ENCODE measurements around the gene MXI1.

The MXI1 gene

DNA sequence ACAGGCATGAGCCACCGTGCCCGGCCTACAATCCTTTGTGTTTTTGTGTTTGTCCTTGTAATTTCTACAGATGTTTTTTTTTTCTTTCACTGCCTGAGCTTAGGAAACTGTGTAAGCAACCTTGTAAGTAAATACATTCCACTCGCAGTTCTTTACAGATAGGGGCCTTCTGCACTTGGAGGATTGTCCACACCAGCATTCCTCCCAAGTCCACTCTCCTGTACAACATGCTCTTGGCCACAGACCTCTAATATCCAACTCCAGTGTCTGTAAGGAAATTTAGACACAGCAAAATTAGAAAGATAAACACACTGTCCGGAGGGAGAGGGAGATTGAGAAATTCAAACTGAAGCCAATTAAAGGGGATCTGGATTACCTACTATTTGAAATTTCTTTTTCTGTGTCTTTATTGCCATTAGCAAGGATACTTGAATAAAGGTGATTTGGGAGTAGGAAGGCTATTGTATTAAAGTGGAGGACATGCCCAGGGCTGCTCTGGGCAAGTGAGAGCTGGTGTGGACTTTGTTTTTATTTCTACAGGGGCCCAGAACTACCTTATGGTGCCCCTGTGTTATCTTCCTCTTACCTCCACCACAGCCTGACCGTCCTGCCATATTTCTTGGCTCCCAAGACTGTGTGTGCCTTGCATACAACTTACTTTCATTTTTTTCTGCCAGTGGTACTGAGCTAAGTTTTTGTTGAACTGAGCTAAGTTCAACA is 9.7 kb downstream of the MXI1 start:
- DNase-seq, result no peak

DNA sequence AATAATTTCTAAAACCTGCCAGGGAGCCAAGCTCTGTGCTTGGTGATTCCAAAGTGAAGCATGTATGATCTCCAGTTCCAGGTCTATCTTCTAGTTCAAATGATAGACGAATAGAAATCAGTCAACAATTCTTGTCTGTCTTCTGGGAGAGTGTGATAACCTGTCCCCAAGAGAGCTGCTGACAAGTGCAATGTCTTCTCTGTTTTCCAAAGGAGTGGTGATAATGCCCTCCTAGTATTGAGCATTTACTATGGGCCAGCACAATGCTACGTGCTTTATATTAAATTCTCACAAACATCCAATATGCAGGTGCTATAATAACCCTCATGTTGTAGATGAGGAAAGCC is 10.2 kb downstream of the MXI1 start:
- DNase-seq, result no peak

DNA sequence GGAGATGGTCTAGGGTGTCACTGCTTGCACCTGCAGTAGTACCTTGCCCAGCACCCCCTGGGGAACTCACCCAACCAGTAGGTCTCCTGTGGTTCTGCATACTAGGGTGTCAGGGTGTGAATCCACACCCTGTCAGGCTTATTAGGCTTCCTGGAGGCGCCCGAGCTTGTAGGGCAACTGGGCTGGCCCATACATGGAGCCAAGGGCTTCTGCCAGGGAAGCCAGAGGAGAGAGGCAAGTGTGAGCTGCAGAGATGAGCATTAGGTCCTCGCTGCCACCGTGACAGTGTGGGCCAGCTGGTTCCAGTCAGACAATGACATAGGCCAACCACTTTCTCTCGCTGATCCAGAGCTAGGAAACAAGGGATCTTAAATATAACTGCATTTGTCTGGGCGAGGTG is 11.2 kb downstream of the MXI1 start:
- DNase-seq, result no peak

DNA sequence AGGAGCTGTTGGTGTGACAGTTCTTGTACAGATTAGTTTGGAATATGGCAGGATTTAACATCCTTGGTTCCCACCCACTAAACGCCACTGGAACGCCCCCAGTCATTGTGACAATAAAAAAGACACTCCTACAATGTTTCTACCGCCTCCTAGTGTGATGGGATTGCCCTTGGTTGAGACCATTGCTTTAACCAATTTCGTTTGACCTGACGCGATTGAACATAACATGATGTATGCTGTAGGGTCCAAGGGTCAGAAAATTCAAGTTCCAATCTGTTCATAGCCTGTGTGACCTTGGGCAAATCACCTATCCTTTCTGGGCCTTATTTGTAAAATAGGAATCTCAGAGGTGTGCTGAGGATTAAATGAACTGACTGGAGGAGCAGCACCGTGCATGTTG is 12.5 kb downstream of the MXI1 start:
- no peak for DNase-seq

DNA sequence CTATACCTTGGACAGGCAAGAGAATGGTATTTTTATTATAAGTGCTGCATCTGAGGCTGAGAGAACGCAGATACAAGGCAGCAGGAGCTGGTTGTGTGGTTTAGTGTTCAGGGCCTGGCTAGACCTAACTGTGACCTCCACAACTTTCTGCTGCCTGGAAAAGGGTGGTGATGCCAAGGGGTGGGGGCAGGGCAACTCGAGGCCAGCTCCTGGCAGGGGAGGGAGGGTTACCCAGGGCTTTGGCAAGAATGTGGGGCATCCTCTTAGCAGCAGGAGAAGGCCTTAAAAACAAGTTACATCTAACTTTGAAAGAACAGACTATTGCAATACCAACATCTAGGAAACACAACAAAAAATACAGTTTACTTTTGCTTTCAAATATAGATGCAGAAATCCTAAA is 13.0 kb downstream of the MXI1 start:
- no peak for DNase-seq

DNA sequence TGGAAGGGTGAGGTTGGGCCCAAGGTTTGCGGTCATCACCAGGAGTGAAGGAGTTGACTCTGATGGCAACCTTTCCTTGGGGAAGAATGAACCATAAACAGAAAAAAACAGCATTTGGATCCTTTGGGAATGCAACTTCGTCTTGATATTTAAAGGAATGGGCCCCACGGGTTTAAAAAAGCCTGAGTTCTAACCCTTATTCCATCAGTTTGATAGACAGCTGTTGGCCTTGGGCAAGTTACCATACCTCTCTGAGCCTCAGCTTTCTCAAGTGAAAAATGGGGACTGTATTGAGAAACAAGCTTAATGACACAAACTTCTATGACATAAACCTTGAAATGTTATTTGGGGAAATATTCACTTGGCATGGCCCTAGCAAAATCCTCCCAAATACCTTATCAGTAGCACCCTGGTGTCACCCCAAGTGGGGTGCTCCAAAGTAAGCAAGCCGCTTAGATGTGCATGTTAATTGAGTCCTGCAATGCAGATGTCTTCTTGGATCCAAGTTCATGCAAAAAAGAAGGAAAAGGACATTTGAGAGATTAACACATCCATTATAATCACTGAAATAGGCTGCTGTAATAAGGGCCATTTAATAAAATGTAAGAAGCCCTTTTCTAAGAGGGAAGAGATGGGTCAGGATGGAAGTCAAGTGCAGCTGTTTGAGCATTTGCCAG is 13.8 kb downstream of the MXI1 start:
- no peak for DNase-seq

DNA sequence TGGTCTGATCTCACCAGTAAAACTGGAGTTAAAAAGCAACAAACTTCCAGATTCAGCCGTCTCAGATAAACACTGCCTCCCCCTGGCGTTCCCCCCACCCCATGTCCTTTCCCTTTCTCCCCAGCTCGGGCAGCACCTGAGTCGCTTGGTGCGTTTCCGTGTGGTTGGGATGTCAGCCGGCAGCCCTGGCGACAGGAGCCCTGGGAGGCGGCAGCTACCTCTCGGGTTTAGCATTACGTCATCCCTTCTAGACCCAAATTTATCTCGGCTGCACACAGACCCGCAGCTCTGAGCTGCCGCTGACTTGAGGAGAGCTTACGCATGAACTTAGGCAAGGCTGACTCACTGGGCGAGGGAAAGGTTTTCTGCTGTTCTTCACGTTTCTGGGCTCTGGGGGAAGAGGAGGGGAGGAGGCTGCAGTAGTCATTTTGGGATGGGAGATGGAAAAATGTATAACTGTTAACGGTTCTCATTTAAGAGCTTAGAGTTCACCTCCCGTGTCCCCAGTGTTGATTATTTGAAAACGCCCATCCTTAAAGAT is 14.4 kb downstream of the MXI1 start:
- DNase-seq, result peak; percentile 94

DNA sequence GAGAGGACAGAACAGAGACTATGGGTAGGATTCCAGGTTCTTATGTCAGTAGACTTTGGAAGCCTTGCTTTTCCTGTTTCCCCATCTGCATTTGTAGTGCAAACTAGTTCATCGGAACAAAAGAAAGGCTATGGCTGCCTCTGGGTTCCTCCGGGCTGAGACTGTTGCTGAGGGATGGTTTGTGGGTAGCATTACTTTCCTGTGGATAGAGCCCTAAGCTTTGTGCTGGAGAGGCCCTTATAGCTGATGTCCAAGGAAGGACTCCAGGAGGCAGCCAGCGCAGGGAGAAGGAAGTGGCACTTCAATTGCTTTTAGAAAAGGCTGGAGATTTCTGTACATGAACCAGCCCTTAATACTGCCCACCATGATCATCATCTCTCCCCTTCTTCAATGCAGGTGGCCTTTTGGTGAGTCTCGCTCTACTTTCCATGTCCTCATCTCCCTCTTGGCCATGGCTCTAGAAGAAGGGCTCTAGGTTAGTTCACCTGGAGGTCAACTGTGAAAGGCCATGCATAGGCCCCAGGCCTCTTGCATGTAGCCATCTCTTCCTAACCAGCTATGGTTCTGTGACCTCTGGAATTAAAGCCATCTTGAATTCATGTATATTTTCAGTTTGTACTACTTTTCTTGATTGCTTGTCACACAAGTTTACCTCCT is 15.4 kb downstream of the MXI1 start:
- no peak for DNase-seq

DNA sequence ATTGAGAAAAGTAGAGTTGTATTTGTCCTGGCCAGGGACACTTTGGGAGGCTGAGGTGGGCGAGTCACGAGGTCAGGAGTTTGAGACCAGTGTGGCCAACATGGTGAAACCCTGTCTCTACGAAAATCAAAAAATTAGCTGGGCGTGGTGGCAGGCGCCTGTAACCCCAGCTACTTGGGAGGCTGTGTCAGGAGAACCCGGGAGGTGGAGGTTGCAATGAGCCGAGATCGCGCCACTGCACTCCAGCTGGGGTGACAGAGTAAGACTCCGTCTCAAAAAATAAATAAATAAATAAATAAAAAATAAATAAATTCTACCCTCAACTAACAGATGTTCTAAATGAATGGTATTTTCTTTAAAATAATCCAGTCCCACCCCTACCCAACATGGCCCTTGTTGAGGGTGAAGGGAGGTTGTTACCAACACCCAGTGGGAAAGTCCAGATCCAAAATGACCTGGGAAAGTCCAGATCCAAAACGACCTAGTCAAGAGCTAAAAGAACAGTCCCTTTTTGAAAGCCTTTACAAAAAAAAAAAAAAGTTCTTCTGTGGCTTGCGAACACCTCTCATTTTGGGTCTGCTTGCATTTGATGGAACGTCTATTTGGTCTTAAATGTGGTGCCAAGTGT is 16.0 kb downstream of the MXI1 start:
- DNase-seq, result no peak

DNA sequence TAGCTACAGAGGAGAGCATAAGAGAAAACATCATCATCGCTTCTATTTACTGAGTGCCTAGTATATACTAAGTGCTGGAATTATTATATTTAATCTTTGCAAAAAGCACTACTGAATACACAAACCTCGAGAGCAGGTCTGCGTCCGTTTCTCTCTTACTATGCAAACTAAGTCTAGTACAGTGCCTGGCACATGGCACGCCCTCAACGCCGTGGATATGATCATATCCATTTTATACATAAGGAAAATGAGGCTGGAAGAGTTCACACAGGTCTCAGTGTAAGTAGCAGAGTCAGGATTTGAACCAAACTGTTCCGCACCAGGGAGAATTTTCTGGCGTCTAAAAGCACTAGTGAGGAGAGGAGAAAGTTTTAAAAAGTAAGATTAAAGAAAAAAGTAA is 17.6 kb downstream of the MXI1 start:
- no peak for DNase-seq

DNA sequence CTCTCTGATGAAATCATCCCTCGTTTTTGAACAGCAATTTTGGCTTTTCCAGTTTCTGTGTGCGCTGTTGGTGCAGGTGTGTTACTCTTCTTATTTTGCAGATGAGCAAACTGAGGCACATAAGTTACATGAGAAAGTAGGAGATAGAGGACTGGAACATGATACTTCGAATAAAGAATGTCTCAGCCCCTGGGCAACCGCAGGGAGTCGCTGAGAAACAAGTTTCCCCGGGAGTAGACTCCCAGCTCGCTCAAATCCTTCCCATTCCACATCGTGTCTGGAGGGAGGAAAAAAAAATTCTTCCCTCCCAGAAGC is 18.0 kb downstream of the MXI1 start:
- no peak for DNase-seq

DNA sequence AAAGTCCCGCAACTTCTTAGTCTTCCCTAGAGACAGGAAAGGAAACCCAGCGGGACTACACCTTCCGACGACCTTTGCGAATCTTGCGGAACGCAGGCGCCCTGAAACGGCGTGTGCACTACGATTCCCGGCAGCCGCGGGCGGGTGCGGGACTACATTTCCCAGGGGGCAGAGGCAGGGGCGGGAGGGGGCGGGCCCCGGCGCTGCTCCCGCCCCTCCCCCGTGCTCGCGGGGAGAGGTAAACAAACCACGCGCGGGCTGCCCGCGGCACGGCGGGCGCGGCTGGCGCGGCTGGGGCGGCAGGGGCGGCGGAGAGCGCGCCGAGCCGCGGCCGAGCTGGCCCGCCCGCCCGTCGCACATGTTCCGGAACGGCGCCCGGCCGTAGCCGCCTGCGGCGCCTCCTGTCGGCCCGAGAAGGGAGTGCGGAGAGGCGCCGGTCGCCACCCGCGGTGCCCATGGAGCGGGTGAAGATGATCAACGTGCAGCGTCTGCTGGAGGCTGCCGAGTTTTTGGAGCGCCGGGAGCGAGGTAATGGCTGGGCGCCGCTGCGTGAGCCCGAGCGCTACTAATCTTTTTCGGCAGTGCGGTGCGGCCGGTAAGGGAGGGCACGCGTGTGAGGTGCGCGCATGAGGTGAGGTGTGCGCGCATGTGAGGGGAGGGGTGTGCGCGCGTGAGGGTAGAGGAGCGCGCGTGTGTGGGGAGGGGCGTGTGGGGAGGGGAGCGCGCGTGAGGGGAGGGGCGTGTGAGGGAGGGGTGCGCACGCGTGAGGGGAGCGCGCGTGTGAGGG is 18.5 kb downstream of the MXI1 start:
- DNase-seq, result peak; percentile 95

DNA sequence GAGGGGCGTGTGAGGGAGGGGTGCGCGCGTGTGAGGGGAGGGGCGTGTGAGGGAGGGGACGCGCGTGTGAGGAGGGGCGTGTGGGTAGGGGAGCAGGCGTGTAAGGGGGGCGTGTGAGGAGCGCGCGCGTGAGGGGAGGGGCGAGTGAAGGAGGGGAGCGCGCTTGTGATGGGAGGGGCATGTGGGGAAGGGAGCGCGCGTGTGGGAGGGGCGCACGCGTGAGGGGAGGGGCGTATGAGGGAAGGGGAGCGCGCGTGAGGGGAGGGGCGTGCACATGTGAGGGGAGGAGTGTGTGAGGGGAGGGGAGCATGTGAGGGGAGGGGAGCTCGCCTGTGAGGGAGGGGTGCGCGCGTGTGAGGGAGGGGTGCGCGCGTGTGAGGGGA is 19.1 kb downstream of the MXI1 start:
- peak; percentile 90 for DNase-seq

DNA sequence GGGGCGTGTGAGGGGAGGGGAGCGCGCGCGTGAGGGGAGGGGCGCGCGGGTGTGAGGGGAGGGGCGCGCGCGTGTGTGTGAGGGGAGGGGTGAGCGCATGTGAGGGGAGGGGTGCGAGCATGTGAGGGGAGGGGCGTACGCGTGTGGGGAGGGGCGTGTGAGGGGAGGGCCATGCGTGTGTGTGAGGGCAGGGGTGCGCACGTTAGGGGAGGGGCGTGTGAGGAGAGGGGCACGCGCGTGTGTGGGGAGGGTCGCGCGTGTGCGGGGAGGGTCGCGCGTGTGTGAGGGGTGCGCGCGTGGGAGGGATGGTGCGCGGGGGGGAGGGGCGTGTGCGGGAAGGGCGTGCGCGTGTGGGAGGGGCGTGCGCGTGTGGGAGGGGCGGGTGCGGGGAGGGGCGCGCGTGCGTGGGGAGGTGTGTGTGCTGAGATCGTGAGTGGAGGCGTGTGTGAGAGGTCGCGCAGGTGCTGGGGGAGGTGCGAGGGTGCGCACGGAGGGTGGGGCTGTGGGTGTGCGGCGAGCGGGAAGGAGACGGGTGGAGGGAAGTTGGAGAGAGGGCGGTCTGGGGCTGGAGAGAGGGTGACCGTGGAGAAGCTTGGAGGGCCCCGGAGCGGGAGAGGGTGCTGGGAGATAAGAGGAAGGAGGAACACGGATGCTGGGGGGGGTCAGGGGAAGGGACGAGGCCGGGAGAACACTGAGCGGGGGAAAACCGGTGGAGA is 19.7 kb downstream of the MXI1 start:
- no peak for DNase-seq

DNA sequence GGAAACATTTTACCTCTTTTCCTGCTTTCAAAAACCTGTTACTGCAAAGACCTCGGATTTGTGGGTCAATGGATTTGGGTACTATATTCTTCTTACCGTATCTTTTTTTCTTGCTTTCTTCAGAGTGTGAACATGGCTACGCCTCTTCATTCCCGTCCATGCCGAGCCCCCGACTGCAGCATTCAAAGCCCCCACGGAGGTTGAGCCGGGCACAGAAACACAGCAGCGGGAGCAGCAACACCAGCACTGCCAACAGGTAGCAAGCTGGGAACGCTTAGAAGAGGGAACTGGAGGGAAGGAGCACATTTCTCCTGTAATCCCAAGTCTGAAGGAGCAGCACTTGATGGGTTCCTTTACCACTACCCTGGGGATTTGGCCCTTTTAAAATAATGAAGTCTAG is 20.7 kb downstream of the MXI1 start:
- no peak for DNase-seq

DNA sequence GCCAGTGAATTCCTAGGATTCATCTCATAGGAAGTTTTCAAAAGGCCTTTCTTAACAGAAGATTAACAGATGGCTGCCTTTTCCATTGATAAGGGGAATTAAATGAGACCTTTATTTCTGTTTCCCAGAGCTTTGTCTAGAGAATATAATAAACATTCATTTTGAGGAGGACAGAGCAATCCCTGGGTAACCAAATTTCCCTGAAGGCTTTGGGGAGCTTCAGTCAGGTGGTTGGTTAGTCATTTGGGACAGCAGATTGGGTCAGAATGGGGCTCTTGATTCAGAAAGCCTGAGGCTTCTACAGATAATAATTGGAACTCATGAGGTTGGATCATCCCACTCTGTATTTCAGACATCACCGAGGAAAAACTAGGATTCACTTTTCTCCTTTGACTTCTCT is 21.8 kb downstream of the MXI1 start:
- DNase-seq, result no peak

DNA sequence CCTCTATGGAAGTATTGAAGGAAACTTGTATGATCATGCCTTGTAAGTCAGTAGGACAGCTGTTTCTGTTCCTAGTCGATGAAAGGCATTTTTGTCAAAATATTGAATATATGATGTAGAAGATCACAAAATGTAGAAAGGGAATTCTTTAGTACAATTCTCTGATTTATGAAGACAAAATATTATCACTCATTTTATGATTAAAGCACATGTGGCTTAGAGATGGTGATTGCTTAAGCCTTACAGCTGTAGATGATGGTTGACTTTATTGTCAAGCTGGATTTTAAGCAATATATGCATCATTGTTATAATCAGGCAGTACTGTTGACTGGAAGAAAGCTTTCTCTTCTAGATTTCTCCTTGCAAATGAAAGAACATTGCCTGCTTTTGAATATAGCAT is 26.4 kb downstream of the MXI1 start:
- no peak for DNase-seq

DNA sequence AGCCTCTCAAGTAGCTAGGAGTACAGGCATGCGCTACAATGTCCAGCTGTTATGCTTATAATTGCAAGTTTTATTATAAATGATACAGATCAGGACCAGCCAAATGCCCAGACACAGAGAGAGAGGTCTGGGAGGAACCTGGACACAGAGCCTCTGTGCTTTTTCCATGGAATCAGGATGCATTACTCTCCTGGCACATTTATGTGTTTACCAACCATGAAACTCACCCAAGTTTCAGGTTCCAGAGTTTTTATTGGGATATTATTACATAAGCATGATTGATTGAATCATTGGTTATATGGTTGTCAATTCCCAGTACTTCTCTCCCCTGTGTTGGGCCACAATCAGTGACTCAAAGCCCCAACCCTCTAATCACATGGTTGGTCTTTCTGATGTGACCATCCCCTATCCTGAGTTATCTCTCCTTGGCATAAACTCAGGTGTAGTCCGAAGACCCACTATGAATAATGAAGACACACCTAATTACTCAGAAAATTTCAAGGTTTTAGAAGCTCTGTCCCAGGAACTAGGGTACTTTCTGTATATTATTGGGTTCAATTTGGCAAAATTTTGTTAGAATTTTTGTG is 30.6 kb downstream of the MXI1 start:
- DNase-seq, result no peak

DNA sequence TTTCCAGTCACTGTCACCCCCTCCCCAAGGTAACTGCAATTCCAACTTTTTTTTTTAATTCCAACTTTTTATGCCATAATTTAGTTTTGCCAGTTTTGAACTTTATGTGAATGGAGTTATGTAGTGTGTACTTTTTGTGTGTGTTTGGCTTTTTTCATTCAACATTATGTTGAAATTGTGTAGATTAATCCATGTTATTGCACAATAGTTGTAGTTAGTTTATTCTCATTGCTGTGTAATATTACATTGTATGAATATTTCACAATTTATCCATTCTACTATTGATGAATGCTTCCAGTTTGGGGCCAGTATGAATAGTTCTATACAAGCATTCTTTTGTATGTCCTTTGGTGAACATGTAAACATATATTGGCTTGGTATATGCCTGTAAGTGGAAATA is 32.5 kb downstream of the MXI1 start:
- no peak for DNase-seq

DNA sequence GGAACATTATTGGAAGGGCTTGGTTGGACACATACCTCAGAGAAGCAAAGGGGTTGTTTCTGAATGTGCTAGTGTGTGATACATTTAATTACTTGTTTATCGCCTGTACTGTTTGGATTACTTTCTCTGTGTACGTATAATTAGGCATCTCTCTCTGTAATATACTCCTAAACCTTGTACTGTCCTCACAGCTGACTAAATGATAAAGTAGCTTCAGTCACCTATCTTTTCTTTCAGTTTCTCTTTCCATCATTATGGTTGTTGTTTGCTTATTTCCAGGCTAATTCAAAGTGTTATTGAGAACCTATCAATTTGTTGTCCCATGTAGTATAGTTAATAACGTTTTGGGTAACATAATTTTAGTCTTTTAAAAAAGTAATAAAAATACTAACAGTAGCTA is 34.0 kb downstream of the MXI1 start:
- DNase-seq, result no peak

DNA sequence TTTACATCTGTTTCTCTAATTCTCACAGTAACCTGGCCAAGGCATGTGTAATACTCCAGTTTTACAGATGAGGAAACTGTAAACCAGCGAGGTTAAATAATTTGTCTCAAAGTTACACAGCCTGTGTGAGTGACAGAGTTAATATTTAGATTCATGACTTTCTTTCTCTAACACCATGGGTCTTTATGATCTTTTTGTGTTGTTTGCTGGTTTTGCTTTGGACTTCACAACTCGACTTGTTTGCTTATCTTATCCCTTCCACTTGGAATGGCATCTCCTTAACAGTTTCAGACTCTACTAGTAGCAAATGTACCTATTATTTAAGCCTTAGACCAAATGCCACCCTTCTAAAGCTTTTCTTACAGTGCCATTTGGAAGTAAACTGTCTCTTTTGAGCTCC is 34.4 kb downstream of the MXI1 start:
- DNase-seq, result no peak

DNA sequence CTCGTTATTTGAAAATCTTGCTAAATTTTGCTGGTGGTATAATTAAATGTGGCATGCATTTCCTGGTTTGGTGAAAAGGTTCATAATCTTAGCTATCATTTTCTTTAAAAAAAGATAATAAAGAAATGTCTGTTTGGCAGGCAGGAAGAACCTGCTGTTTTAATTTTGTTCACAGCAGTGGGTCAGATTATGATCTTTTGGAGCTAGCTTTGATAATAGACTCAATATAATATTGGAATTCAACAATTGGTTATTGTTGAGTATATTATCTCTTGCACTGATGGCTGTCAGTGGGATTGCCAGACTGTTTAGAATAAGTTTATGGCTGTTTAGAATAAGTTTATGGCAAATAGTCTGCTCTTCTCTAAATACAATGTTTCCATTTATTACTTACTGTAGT is 35.1 kb downstream of the MXI1 start:
- DNase-seq, result no peak
